Lower lobe of right lung (tissue), 2 donors: ENCODE results near the gene MLIP. TPM values are rescaled to one million over a fixed set of nuclear protein-coding genes. Genes with fewer than 3 reads are reported as not detected.
"Not testable (repeated sequence)": the region's sequence is repeated elsewhere in the genome, so short reads cannot be mapped to it uniquely, and the experiment has no call there.

ENCODE experiments used
- ATAC-seq, 2 donors: fragments of 200-7000 bp; cut with Tn5 transposase; one replicate each; pipeline ENCODE4 v1.9.1; 2020 to 2022; ENCODE audit warnings: mild to moderate bottlenecking in 2 of 2, moderate library complexity in 2 of 2
- DNase-seq: peaks from one replicate; pipeline ENCODE4 v3.0.0-alpha.2; 2020
- H3K27ac ChIP-seq: fragments of 200-600 bp; one replicate; pipeline ENCODE4 v1.8.0; 2022
- H3K27me3 ChIP-seq: fragments of 200-600 bp; one replicate; pipeline ENCODE4 v1.8.0; 2022; ENCODE audit warnings: low read depth
- H3K36me3 ChIP-seq: fragments of 200-600 bp; one replicate; pipeline ENCODE4 v1.8.0; 2022; ENCODE audit warnings: mild to moderate bottlenecking
- H3K4me1 ChIP-seq: fragments of 200-600 bp; one replicate; pipeline ENCODE4 v1.8.0; 2022
- H3K4me3 ChIP-seq: fragments of 200-600 bp; one replicate; pipeline ENCODE4 v1.8.0; 2022; ENCODE audit warnings: mild to moderate bottlenecking
- H3K9me3 ChIP-seq: fragments of 200-600 bp; one replicate; pipeline ENCODE4 v1.8.0; 2022
- CTCF ChIP-seq: fragments of 200-600 bp; IDR thresholded peaks from one replicate; pipeline ENCODE4 v1.8.0; 2022; ENCODE audit warnings: antibody characterized with exemption, mild to moderate bottlenecking
- intact Hi-C: fragments of 100-400 bp; cut with DNase I; formaldehyde crosslinking; loops from one replicate; pipeline ENCODE4 v1.11.0; 2022
- total RNA-seq: library from RNA; stranded (reverse); fragmentation: NEBNext Ultra II Directional; extraction: Animal tissue kit (Norgen Biotek cat#: 25700); gene quantifications from one replicate; pipeline ENCODE4 v1.2.1, GENCODE V29; 2021
- donor health status: DM: no; HTN: yes; CAD: no; lungs with severe emphysema.

MLIP gene
- total RNA-seq, 1 donor from 2014 or later = not detected

- no peak for TF ChIP-seq CTCF
- ATAC-seq (peak in 1 of 2 donors; percentile 32), DNase-seq (no peak)
- intact Hi-C loops = no loop called here
- Histone ChIP-seq H3K4me1 (no peaks in the 10 kb centered on the region), H3K27me3 (no peaks in the 10 kb centered on the region), H3K27ac (no peak overlapping the region), H3K36me3 (no peaks in the 10 kb centered on the region), H3K4me3 (no peak overlapping the region), H3K9me3 (no peaks in the 10 kb centered on the region)
Observed at GRCh38 chr6:54204921-54205591, 93.8 kb downstream of the MLIP start.

GRCh38 chr6:54206510-54206909 lies 95.3 kb downstream of the MLIP start:
- no peak overlapping the region for H3K27ac ChIP-seq
- no peaks in the 10 kb centered on the region for H3K4me1 ChIP-seq
- no peaks in the 10 kb centered on the region for H3K36me3 ChIP-seq
- no peaks in the 10 kb centered on the region for H3K27me3 ChIP-seq
- ATAC-seq (no peak), DNase-seq (no peak)
- H3K4me3 ChIP-seq = no peak overlapping the region
- H3K9me3 ChIP-seq = no peaks in the 10 kb centered on the region
- intact Hi-C loops = no loop called here
- no peak for TF ChIP-seq CTCF

- H3K4me1 ChIP-seq, H3K27ac ChIP-seq, H3K36me3 ChIP-seq, intact Hi-C loops, H3K9me3 ChIP-seq, H3K4me3 ChIP-seq, DNase-seq, H3K27me3 ChIP-seq, ATAC-seq: not testable (repeated sequence)
Observed at GRCh38 chr6:54209983-54210382, 98.7 kb downstream of the MLIP start.

GRCh38 chr6:54214286-54214685 lies 103.0 kb downstream of the MLIP start:
- ATAC-seq (no peak), DNase-seq (no peak)
- Histone ChIP-seq H3K36me3 (no peaks in the 10 kb centered on the region), H3K27ac (no peak overlapping the region), H3K9me3 (no peaks in the 10 kb centered on the region), H3K4me3 (no peak overlapping the region), H3K27me3 (no peaks in the 10 kb centered on the region), H3K4me1 (no peaks in the 10 kb centered on the region)
- TF ChIP-seq CTCF = no peak
- intact Hi-C loops = no loop called here

- intact Hi-C loops = no loop called here
- H3K27ac ChIP-seq = no peak overlapping the region
Observed at GRCh38 chr6:54216336-54216735, 105.1 kb downstream of the MLIP start.

More at GRCh38 chr6:54216336-54216735, 105.1 kb downstream of the MLIP start:
- DNase-seq (no peak), ATAC-seq (no peak)
- Histone ChIP-seq H3K4me1 (no peaks in the 10 kb centered on the region), H3K9me3 (no peaks in the 10 kb centered on the region), H3K36me3 (no peaks in the 10 kb centered on the region), H3K4me3 (no peak overlapping the region), H3K27me3 (no peaks in the 10 kb centered on the region)
- TF ChIP-seq CTCF = no peak
